Activated naive CD8-positive, alpha-beta T cell treated with anti-CD3 and anti-CD28 coated beads for 36 hours (primary cell): ENCODE results near the gene CSNK2A3. TPM values are rescaled to one million over a fixed set of nuclear protein-coding genes. Genes with fewer than 3 reads are reported as not detected.

Experiments
- DNase-seq: peaks from one replicate; pipeline ENCODE4 v3.0.0; 2021
- H3K27ac Mint-ChIP-seq: one replicate; pipeline ENCODE4 v1.8.0; 2022; ENCODE audit warnings: mild to moderate bottlenecking, moderate library complexity, mixed read lengths
- H3K27me3 Mint-ChIP-seq: one replicate; pipeline ENCODE4 v1.8.0; 2022; ENCODE audit warnings: mild to moderate bottlenecking, mixed read lengths
- H3K36me3 Mint-ChIP-seq: one replicate; pipeline ENCODE4 v1.8.0; 2021; ENCODE audit warnings: mild to moderate bottlenecking, mixed read lengths
- H3K4me1 Mint-ChIP-seq: one replicate; pipeline ENCODE4 v1.8.0; 2021; ENCODE audit warnings: mixed read lengths
- H3K4me3 Mint-ChIP-seq: one replicate; pipeline ENCODE4 v1.8.0; 2022; ENCODE audit warnings: mild to moderate bottlenecking, moderate library complexity, mixed read lengths
- H3K9me3 Mint-ChIP-seq: one replicate; pipeline ENCODE4 v1.8.0; 2022; ENCODE audit warnings: mixed read lengths
- total RNA-seq, 2 experiments: library from RNA; stranded (reverse); gene quantifications; one replicate each; pipeline ENCODE4 v1.2.3, GENCODE V29; 2021

The CSNK2A3 gene
- total RNA-seq, 2 experiments from 2014 or later, result 2.5 to 3.4 TPM

DNA sequence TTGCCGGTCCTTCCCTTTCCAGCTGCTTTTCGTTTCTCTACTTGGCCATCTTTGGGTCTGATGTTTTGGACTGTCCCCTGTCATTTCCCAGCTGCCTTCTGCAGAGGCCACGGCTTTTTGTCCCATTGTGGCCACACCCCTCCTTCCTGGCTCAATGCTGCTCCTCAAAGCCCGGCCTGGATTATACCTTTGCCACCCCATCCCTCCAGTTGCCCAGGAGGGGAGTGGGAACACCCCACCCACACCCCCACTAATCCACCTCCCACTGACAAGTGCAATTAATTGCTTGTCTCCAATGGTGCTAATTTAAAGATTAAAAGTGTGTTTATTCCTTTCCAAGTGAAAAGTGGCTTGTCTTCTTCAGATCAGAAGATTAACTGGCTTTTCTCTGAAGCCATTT lies 34.2 kb upstream of the CSNK2A3 start:
- H3K9me3 Mint-ChIP-seq, result no peaks in the 10 kb centered on the region
- H3K27ac Mint-ChIP-seq, result no peak overlapping the region
- no peak overlapping the region for H3K4me3 Mint-ChIP-seq
- H3K4me1 Mint-ChIP-seq, result no peaks in the 10 kb centered on the region
- H3K36me3 Mint-ChIP-seq, result no peaks in the 10 kb centered on the region
- H3K27me3 Mint-ChIP-seq, result no peaks in the 10 kb centered on the region
- no peak for DNase-seq

- H3K4me1 Mint-ChIP-seq, result no peaks in the 10 kb centered on the region
- no peak for DNase-seq
- H3K9me3 Mint-ChIP-seq, result no peaks in the 10 kb centered on the region
- H3K4me3 Mint-ChIP-seq, result no peak overlapping the region
- no peaks in the 10 kb centered on the region for H3K36me3 Mint-ChIP-seq
- no peak overlapping the region for H3K27ac Mint-ChIP-seq
- H3K27me3 Mint-ChIP-seq, result no peaks in the 10 kb centered on the region
These were observed 31.8 kb upstream of the CSNK2A3 start for GRCh38 chr11:11384829-11385228.

- Mint-ChIP-seq H3K27ac (no peak overlapping the region), H3K4me1 (no peaks in the 10 kb centered on the region), H3K36me3 (no peaks in the 10 kb centered on the region), H3K27me3 (no peaks in the 10 kb centered on the region), H3K9me3 (no peaks in the 10 kb centered on the region), H3K4me3 (no peak overlapping the region)
- DNase-seq, result no peak
These were observed 30.9 kb upstream of the CSNK2A3 start for GRCh38 chr11:11383995-11384394.

DNA sequence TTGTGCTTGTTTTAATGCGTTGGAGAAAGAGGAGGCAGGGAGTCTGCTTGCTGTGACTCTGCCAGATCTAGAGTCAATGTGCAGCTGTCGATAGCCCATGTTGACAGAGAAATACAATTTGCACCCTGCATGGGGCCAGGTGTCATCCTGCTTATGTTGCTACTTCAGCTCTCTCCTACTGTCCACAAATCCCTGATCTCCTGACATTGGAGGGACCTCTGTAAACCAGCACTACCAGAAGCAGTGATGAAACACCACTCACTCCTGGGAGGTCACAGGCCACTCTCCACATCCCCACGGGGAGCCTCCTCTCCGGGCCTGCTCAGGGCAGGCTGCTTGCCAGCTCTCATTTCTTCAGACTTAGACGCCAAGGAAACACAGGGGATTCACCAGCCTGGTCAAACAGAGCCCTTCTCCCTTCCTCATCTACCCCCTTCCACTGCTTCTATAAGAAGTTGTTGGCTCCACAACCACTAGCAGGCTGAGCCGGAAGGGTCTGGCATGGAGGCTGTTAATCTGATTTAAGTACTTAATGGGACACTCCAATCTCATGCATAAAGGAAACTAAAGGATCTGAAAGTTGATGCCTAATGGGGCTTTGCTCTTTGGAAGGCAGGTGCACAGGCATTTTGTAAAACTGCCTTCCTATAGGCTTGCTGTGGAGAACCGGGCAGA lies 29.9 kb upstream of the CSNK2A3 start:
- DNase-seq, result no peak
- Mint-ChIP-seq H3K27me3 (no peaks in the 10 kb centered on the region), H3K36me3 (no peaks in the 10 kb centered on the region), H3K4me3 (no peak overlapping the region), H3K27ac (no peak overlapping the region), H3K4me1 (no peaks in the 10 kb centered on the region), H3K9me3 (no peaks in the 10 kb centered on the region)

DNA sequence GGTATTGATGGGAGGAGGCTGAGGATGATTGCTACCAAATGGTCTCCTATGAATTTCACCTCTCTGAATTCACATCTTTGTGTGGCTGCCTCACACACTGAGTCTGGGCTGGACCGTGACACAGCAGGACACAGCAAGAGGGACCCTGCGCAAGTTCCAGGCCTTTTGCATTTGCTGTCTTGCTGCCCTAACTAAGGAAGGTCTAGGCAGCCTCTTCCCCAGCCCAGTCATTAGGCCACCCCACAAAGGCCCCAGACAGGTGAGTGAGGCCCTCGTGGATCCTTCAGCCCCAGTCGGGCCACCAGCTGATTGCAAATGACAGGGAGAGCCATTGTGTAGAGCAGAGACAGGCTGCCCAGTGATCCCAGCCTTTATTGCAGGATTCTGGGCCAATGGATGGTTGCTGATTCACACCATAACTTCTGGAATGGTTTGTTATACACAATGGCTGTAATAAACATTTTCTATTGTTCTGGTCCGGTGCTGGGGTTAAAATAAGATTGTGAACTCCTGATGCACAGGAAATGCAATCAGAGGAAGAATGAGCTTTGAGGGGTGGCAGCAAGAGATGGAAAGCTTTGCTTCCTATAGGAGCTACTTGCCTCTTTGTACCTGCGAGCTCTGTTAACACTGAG lies 28.5 kb upstream of the CSNK2A3 start:
- Mint-ChIP-seq H3K4me1 (no peaks in the 10 kb centered on the region), H3K36me3 (no peaks in the 10 kb centered on the region), H3K4me3 (no peak overlapping the region), H3K9me3 (no peaks in the 10 kb centered on the region), H3K27me3 (no peaks in the 10 kb centered on the region), H3K27ac (no peak overlapping the region)
- DNase-seq, result no peak

DNA sequence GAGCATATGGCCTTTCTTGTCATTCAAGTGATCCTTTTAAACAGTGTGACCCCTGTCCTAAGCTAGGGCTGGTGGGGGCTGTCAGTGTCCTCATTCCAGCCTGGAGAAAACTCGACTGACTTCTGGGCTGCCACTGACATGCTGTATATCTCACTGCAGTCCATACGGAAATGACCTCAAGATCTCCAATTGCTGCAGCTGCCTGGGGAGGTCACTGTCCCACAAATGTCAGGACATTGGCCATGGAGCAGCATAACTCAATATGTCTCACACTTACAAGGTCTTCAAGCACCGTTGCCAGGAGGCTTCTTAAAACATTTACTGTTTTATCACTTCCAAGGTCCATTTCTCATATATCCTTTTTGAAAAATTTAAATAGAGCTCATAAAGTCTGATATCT lies 27.8 kb upstream of the CSNK2A3 start:
- H3K27ac Mint-ChIP-seq, result no peak overlapping the region
- no peak overlapping the region for H3K4me3 Mint-ChIP-seq
- H3K36me3 Mint-ChIP-seq, result no peaks in the 10 kb centered on the region
- DNase-seq, result no peak
- no peaks in the 10 kb centered on the region for H3K9me3 Mint-ChIP-seq
- no peaks in the 10 kb centered on the region for H3K4me1 Mint-ChIP-seq
- no peaks in the 10 kb centered on the region for H3K27me3 Mint-ChIP-seq

- Mint-ChIP-seq H3K27me3 (no peaks in the 10 kb centered on the region), H3K27ac (no peak overlapping the region), H3K4me1 (no peaks in the 10 kb centered on the region), H3K4me3 (no peak overlapping the region), H3K9me3 (no peaks in the 10 kb centered on the region), H3K36me3 (no peaks in the 10 kb centered on the region)
- no peak for DNase-seq
These were observed 27.3 kb upstream of the CSNK2A3 start for GRCh38 chr11:11380340-11380739.

GRCh38 chr11:11379661-11380060 lies 26.6 kb upstream of the CSNK2A3 start:
- H3K27ac Mint-ChIP-seq, result no peak overlapping the region
- no peak overlapping the region for H3K4me3 Mint-ChIP-seq
- no peaks in the 10 kb centered on the region for H3K36me3 Mint-ChIP-seq
- H3K27me3 Mint-ChIP-seq, result no peaks in the 10 kb centered on the region
- H3K9me3 Mint-ChIP-seq, result no peaks in the 10 kb centered on the region
- no peak for DNase-seq
- H3K4me1 Mint-ChIP-seq, result no peaks in the 10 kb centered on the region

DNA sequence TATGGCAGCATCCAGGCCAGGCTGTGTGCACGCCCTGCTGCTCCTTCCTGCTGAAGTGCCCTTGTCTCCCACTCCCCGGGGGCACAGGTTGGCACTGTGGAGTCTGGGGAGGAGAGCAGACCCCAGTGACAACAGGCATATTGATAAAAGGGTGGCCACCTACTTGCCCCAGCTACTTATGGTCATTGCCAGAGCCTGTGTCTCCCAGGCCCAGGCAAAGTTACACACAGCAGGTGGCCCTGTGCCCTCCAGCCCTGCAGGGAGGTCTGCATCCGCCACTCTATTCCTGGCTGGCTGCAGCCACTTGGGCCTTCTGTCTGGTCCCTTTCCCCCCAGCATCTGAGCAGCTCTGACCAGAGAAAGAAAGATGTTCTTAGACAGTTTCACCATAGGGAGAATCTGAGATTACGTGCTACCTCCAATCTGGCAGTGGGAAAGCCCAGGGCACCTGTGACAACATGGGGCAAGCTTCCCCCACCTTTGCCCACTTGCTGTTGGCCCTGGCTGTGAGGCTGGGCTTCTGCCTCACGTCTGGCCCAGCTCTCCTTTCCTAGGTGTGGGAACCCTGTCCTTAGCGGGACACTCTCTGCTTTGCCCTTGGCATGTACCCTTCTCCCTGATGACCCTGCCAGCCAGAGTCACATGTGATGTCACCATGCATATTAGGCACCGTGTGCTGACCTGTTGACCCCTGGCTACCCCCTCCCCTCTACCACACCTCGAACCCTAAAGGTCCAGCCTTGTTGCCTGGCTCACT lies 25.3 kb upstream of the CSNK2A3 start:
- DNase-seq, result no peak
- Mint-ChIP-seq H3K27me3 (no peaks in the 10 kb centered on the region), H3K36me3 (no peaks in the 10 kb centered on the region), H3K4me1 (no peaks in the 10 kb centered on the region), H3K27ac (no peak overlapping the region), H3K4me3 (no peak overlapping the region), H3K9me3 (no peaks in the 10 kb centered on the region)

- Mint-ChIP-seq H3K27me3 (peaks cover 6% of the 10 kb centered on the region), H3K4me1 (no peaks in the 10 kb centered on the region), H3K27ac (no peak overlapping the region), H3K9me3 (no peaks in the 10 kb centered on the region), H3K4me3 (no peak overlapping the region), H3K36me3 (no peaks in the 10 kb centered on the region)
- no peak for DNase-seq
These were observed 21.5 kb upstream of the CSNK2A3 start for GRCh38 chr11:11374358-11375148.

DNA sequence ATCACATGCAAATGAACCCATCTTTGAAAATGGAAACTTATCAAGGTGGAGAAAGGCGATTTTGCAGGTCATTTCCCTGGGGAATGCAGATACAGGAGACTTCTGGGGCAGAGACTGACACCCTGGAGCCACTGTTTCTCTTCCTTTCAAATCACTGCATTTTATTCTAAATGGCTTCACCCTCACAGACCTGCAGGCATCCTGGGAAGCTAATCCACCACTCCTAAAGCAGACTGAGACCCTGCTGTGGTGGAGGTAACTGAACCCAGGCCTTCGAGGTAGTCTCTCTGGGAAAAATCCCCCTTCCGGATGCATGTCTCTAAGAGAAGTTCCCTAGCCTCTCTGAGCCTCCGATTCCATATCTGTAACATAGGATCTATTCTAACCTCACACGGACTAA lies 20.9 kb upstream of the CSNK2A3 start:
- Mint-ChIP-seq H3K36me3 (no peaks in the 10 kb centered on the region), H3K27ac (no peak overlapping the region), H3K4me1 (no peaks in the 10 kb centered on the region), H3K4me3 (no peak overlapping the region), H3K9me3 (no peaks in the 10 kb centered on the region), H3K27me3 (peaks cover 6% of the 10 kb centered on the region)
- DNase-seq, result no peak

- no peaks in the 10 kb centered on the region for H3K4me1 Mint-ChIP-seq
These were observed 19.4 kb upstream of the CSNK2A3 start for GRCh38 chr11:11372461-11372860.

DNA sequence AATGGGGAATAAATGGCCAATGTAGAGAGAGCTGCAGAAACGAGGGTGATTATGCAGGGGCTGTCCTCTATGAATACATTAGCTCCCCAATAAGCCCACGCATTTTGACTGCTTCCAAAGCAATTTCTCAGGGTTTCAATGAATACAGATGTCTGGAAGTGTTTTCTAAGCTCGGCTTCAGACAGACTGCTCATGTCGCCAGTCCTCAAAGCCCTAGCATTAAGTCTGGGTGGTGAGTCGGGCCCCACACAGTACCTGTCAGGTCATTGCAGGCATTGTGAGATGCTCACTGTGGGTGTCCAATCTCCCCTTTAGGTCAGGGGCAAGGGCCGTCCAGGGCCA lies 17.9 kb upstream of the CSNK2A3 start:
- no peak overlapping the region for H3K27ac Mint-ChIP-seq
- no peak for DNase-seq
- H3K27me3 Mint-ChIP-seq, result peaks cover 6% of the 10 kb centered on the region
- H3K9me3 Mint-ChIP-seq, result peaks cover 1% of the 10 kb centered on the region
- no peaks in the 10 kb centered on the region for H3K4me1 Mint-ChIP-seq
- no peaks in the 10 kb centered on the region for H3K36me3 Mint-ChIP-seq
- H3K4me3 Mint-ChIP-seq, result no peak overlapping the region

More at GRCh38 chr11:11372461-11372860, 19.4 kb upstream of the CSNK2A3 start:
- H3K27me3 Mint-ChIP-seq, result peaks cover 6% of the 10 kb centered on the region
- H3K4me3 Mint-ChIP-seq, result no peak overlapping the region
- H3K36me3 Mint-ChIP-seq, result no peaks in the 10 kb centered on the region
- peaks cover 1% of the 10 kb centered on the region for H3K9me3 Mint-ChIP-seq
- no peak for DNase-seq
- H3K27ac Mint-ChIP-seq, result no peak overlapping the region

- Mint-ChIP-seq H3K4me1 (no peaks in the 10 kb centered on the region), H3K27ac (no peak overlapping the region), H3K36me3 (peaks cover 2% of the 10 kb centered on the region), H3K27me3 (peaks cover 6% of the 10 kb centered on the region), H3K9me3 (peaks cover 1% of the 10 kb centered on the region), H3K4me3 (no peak overlapping the region)
- DNase-seq, result no peak
These were observed 17.4 kb upstream of the CSNK2A3 start for GRCh38 chr11:11370255-11370961.

DNA sequence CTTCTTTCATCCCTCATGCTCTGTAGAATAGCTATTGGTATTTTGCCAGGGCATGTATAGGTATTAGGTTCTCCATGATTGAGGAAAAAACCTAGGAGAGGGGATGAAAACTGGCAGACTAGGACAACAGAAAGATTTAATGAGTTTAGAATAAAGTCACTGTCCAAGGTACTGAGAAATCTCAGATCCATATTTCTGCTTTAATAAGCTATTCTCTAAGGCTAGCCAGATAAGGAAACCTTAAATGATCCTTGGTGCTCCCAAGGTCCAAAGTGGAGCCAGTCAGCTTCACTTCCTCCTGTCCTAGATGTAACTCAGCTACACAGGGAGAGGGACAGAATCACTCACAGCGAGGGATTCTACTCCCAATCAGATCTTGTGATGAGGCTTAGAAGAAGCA lies 13.7 kb upstream of the CSNK2A3 start:
- Mint-ChIP-seq H3K4me1 (no peaks in the 10 kb centered on the region), H3K4me3 (no peak overlapping the region), H3K27ac (no peak overlapping the region), H3K9me3 (peaks cover 3% of the 10 kb centered on the region), H3K27me3 (peaks cover 15% of the 10 kb centered on the region), H3K36me3 (peaks cover 2% of the 10 kb centered on the region)
- no peak for DNase-seq
